Measurements from ENCODE around the gene ITIH3.

The ITIH3 gene

DNA sequence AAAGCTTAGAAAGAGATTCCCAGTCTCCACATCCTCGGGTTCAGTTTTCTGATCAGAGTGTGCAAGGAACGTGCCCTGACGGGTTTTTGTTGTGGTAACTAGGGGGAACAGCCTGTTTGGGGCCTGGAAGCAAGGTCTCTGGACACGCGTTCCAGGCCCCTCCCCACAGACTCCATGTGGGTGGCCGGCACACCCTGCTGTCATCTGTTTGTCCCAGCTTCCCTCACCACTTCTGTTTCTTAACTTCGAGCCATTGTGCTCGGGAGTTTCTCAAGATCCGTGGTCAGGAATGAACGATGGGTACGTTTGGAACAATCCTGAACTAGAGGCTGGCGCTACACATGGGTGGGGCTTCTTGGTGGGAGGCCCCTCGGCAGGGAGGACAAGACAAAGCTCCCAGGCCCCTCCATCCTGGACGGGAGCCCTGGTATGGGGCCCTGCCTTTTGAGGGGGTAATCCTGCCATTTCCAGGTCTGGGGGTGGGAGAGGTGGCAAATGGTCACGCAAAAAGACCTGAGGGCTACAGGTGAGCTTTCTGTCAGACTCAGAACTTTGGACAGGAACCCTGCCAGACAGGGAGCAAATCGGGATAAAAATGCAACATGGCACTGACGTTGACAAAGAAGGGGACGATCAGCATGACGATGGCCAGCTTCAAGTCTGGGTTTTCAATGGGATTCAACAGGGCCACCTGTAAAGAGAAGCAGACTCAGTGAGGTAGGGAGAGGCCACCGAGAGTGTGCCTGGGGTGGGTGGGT is 48.7 kb downstream of the ITIH3 start:
- in situ Hi-C loops (cut with HindIII; ENCODE audit: low sequenced_read_pairs): no loop called here
- no peak for DNase-seq (ENCODE audit: low read depth)

DNA sequence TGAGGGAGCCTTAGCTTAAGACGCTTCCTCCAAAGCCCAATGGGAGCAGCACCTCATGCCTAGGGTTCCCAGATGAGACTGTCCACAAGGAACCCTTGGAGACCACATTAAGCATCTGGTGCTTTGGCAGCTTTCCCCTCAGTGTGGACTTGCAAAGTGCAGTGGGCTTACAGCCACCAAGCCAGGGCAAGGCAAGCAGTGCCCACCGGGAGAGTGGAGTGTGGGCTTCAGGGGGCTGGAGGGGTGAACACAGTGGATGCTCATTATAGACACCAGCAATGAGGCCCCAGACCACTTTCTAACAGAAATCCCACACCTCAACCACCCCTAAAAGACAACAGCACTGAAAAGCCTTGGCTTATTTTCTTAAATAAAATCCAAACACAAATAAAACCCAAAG is 49.3 kb downstream of the ITIH3 start:
- no peak overlapping the region for H3K4me3 ChIP-seq (ENCODE audit: low read depth, low read length)
- TF ChIP-seq, protein P1, sequence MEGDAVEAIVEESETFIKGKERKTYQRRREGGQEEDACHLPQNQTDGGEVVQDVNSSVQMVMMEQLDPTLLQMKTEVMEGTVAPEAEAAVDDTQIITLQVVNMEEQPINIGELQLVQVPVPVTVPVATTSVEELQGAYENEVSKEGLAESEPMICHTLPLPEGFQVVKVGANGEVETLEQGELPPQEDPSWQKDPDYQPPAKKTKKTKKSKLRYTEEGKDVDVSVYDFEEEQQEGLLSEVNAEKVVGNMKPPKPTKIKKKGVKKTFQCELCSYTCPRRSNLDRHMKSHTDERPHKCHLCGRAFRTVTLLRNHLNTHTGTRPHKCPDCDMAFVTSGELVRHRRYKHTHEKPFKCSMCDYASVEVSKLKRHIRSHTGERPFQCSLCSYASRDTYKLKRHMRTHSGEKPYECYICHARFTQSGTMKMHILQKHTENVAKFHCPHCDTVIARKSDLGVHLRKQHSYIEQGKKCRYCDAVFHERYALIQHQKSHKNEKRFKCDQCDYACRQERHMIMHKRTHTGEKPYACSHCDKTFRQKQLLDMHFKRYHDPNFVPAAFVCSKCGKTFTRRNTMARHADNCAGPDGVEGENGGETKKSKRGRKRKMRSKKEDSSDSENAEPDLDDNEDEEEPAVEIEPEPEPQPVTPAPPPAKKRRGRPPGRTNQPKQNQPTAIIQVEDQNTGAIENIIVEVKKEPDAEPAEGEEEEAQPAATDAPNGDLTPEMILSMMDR (IDR thresholded peaks at IDR 0.05; ENCODE audit: low read depth, low read length, missing control alignments): no peak
- no peak for DNase-seq (ENCODE audit: low read depth)
- in situ Hi-C loops (cut with HindIII; ENCODE audit: low sequenced_read_pairs): no loop called here

More for the DNA sequence above, 48.7 kb downstream of the ITIH3 start:
- H3K4me3 ChIP-seq (ENCODE audit: low read depth, low read length): no peak overlapping the region
- TF ChIP-seq, protein P1 (IDR thresholded peaks at IDR 0.05; ENCODE audit: low read depth, low read length, missing control alignments): no peak

DNA sequence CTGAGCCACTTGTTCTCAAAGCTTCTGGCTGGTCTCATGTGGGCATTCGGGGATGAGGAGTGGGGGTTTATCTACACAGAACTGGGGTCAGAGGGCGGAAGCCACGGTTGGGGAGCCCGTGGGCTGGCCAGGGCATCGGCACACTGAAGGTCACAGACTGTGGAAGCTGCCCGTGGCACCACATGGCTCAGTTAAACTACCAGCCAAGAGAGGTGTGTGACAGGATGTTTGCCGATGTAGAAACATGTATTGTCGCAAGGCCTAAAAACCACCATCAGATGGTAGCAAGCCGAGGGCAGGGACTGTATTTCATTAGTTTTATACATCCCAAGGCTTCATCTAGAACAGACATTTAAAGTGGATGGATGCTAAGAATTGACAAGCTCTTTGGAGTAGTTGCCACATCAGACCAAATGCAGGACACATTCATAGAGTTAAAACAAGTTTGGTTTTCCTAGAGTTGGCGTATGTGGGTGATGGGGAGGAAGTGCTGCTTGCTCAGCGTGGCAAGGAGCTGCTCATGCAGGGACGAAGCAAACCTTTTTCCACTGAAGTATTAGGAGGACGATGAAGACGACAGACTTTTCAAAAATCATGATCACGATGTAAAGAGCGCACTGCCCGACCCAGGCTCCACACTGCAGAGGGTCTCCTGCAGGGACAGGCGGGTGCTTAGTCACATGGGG is 49.8 kb downstream of the ITIH3 start:
- in situ Hi-C loops (cut with HindIII; ENCODE audit: low sequenced_read_pairs): no loop called here
- no peak for DNase-seq (ENCODE audit: low read depth)
- no peak overlapping the region for H3K4me3 ChIP-seq (ENCODE audit: low read depth, low read length)
- TF ChIP-seq, protein P1 (IDR thresholded peaks at IDR 0.05; ENCODE audit: low read depth, low read length, missing control alignments): no peak

DNA sequence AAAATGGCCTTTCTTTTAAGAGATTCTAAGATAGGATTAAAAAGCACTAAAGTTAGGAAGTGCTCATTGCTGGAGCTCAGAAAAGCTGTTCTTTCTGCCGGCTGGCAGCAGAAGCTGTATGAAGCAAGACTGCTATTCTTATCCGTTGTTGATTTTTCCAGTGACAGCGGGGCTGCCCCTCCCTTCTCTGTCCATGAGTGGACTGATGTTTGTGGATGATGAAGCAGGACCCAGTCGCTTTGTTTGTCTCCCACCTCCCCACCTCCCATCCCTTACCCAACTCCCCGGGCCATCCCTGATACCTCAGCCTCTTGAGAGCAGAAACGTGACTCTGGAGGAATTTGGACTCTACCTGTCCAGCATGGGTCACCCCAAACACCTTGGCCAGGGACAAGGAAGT is 50.6 kb downstream of the ITIH3 start:
- H3K4me3 ChIP-seq (ENCODE audit: low read depth, low read length): no peak overlapping the region
- TF ChIP-seq, protein P1 (IDR thresholded peaks at IDR 0.05; ENCODE audit: low read depth, low read length, missing control alignments): no peak
- no peak for DNase-seq (ENCODE audit: low read depth)
- in situ Hi-C loops (cut with HindIII; ENCODE audit: low sequenced_read_pairs): no loop called here

DNA sequence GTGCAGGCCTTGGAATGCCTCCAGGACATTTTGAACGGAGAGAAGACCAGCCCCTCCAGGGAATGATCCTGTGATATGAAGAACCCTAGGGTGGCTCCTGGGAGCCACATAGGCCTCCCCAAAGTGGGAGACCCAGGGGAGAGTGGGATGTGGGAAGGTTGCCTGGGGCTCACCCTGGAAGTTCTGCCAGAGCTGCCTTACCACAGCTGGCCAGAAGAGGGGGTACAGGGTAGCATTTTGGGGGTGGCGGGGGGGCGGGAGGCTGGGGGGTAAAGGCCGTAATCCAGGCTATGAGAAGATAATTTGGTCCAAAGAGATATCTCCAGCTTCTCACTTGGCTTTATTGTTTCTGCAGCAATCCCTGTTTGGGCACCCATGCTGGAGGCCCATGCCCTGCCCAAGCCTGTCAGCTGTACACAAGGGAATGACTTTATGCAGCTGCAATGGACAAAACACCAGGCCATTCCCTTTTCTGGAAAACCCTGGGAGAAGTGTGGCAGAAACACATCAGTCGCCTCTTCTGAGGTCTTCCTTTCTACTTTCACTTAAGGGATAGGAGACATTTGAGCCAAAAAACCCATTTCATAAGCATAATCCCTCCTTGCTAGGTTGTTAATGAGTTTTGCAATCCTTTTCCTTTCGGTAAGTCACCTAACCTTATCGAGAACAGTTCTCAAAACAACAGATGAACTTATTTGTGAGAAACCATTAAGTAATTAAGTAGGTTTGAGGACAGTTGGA is 51.3 kb downstream of the ITIH3 start:
- no peak for DNase-seq (ENCODE audit: low read depth)
- in situ Hi-C loops (cut with HindIII; ENCODE audit: low sequenced_read_pairs): no loop called here
- TF ChIP-seq, protein P1 (IDR thresholded peaks at IDR 0.05; ENCODE audit: low read depth, low read length, missing control alignments): peak; percentile 34
- no peak overlapping the region for H3K4me3 ChIP-seq (ENCODE audit: low read depth, low read length)

DNA sequence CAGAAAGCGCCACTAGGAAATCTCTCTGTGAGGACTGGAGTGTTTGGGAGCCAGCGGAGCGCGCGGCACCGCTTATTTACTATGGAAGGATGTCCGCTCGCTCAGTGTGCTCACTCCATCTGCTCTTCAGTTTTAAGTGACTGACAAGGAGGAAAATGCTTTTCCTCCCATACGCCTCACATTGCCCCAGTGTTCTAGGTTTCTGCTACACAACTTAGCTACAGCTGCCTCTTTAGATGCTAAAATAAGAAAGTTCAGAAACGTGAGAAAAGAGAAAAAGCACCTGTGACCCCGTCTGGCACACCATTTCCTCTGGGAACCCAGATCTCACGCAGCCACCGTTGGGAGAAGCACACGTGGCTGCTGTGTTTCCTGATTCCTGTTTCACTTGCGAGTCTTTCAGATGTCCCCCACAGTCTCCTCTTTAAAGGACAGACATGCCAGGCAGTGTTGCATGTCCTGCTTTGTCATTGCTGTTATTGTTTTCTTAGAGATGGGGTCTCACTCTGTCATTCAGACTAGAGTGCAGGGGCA is 51.9 kb downstream of the ITIH3 start:
- TF ChIP-seq, protein P1 (IDR thresholded peaks at IDR 0.05; ENCODE audit: low read depth, low read length, missing control alignments): no peak
- no peak for DNase-seq (ENCODE audit: low read depth)
- in situ Hi-C loops (cut with HindIII; ENCODE audit: low sequenced_read_pairs): no loop called here
- no peak overlapping the region for H3K4me3 ChIP-seq (ENCODE audit: low read depth, low read length)
